Measurements from ENCODE around the gene XPNPEP2. TPM values are rescaled to one million over a fixed set of nuclear protein-coding genes. Genes with fewer than 3 reads are reported as not detected.
A peak's percentile ranks its signal among the peaks of the same experiment; 100 is the strongest.

The XPNPEP2 gene
- polyA plus RNA-seq, 1 donor from 2014 or later = 0.26 TPM

DNA sequence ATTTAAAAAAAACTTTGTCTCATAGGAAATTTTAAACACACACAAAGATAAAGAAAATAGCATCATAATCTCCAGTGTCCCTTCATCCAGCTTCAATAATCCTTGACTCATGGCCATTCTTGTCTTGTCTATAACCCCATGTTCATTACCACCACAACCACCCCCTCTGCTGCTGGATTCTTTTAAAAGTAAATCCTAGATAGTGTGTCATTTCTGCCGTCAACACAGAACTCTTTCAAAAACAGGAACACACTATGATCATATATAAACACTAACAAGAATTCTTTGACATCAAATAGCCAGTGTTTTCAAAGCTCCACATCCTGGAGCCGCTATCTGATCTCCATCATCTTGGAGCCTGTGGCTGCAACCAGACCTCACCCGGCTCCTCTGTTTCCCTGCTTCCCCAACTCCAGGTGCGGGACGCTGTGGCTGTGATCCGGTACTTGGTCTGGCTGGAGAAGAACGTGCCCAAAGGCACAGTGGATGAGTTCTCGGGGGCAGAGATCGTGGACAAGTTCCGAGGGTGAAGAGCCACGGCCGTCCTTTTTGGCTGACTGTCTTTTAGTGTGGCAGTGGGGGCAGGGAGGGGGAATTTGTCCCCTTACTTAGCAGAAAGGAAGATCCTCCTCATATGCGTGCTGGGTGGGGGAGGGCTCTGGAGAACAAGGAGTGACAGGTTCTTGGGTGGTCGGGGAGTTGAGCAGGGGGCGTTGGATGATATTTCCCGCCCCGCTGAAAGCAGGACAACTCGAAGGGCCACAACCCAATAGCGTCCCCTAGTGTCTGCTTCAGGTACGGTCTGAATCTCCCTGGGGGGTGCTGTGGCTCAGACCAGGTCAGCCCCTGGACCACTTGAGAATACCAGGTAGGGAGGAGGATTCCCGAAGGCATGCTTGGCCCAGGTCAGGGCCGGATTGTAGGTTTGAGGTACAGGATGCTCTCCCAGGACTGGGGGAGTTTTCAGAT is 15.6 kb downstream of the XPNPEP2 start:
- Mint-ChIP-seq H3K4me3 (peak overlapping the region in 1 of 4 donors; percentile 56), H3K27ac (peak overlapping the region; percentile 6 to 53 (median 28)), H3K4me1 (peaks cover 18 to 36% (median 28%) of the 10 kb centered on the region in 3 donors), H3K36me3 (no peaks in the 10 kb centered on the region), H3K9me3 (no peaks in the 10 kb centered on the region), H3K27me3 (peaks cover 4% of the 10 kb centered on the region)

DNA sequence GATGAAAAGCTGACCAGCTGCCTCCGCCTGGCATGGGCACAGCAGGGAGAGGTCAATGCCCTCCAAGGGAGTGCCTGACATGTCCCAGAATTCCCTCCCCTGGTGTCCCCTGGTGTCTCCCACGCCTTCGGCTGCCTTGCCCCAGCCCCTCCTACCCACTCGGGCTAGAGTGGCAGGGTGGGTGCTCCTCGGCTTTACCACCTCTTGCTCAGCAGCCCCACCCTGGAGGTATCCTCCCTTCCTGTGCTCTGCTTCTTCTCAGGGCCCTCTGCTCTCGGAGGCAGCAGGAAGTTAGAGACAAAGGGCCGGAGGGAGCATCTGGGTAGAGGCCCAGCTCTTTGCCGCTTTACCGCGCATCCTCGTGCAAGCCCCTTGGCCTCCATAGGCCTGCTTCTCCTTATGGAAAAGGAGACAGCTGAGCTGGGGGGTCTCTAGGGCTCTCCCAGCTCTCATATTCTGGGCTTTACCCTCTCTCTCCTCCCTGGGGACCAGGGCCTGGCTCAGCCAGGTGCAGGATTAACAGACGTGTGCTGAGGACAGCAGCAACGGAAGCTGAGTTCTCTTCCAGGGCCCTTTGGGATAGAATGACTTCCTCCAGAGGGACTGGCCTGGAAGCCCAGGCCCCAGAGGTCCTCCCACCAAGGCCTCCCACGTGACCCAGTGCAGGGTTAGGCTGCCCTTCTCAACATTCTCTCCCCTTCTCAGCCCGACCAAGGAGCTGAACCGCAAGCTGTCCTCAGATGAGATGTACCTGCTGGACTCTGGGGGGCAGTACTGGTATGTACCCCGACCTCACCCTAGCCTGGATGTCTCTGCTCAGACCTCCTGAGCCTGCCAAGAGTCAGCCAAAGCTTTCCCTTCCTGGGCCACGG is 17.2 kb downstream of the XPNPEP2 start:
- H3K36me3 Mint-ChIP-seq = no peaks in the 10 kb centered on the region
- no peaks in the 10 kb centered on the region for H3K9me3 Mint-ChIP-seq
- H3K4me3 Mint-ChIP-seq = peak overlapping the region in 3 of 4 donors; percentile 12 to 81 (median 53)
- H3K4me1 Mint-ChIP-seq = peaks cover 24 to 42% (median 28%) of the 10 kb centered on the region in 3 donors
- H3K27ac Mint-ChIP-seq = peak overlapping the region; percentile 10 to 73 (median 36)
- H3K27me3 Mint-ChIP-seq = peaks cover 3% of the 10 kb centered on the region

GRCh38 chrX:129759576-129760061 is 20.8 kb downstream of the XPNPEP2 start:
- peak overlapping the region in 2 of 3 donors; percentile 33 to 53 for H3K27ac Mint-ChIP-seq
- H3K36me3 Mint-ChIP-seq = no peaks in the 10 kb centered on the region
- H3K4me1 Mint-ChIP-seq = peaks cover 17 to 34% (median 28%) of the 10 kb centered on the region in 3 donors
- H3K9me3 Mint-ChIP-seq = no peaks in the 10 kb centered on the region
- H3K4me3 Mint-ChIP-seq = peak overlapping the region in 2 of 4 donors; percentile 21 to 67
- H3K27me3 Mint-ChIP-seq = peaks cover 2% of the 10 kb centered on the region

DNA sequence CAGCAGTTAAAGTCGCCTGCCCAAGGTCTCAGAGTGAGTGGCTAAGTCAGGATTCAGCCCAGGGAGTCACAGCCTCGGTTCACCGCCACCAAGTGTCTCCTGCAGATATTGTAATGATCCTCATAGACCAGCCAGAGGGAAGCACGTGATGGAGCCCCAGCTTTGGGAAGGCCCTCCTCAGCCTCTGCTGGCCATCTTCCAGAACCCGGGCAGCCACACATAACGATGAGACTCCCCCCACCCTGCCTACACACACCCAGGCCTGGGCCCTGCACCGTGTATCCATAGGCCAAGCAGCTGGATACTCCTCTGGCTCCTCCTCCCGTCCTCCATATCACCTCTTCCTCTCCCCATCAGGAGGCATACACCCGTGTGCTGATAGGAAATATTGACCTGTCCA is 21.4 kb downstream of the XPNPEP2 start:
- no peaks in the 10 kb centered on the region for H3K36me3 Mint-ChIP-seq
- H3K27me3 Mint-ChIP-seq = peaks cover 2% of the 10 kb centered on the region
- H3K9me3 Mint-ChIP-seq = no peaks in the 10 kb centered on the region
- H3K4me1 Mint-ChIP-seq = peaks cover 17 to 31% (median 28%) of the 10 kb centered on the region in 3 donors
- H3K27ac Mint-ChIP-seq = peak overlapping the region in 2 of 3 donors; percentile 53 to 80
- peak overlapping the region in 2 of 4 donors; percentile 47 to 52 for H3K4me3 Mint-ChIP-seq

DNA sequence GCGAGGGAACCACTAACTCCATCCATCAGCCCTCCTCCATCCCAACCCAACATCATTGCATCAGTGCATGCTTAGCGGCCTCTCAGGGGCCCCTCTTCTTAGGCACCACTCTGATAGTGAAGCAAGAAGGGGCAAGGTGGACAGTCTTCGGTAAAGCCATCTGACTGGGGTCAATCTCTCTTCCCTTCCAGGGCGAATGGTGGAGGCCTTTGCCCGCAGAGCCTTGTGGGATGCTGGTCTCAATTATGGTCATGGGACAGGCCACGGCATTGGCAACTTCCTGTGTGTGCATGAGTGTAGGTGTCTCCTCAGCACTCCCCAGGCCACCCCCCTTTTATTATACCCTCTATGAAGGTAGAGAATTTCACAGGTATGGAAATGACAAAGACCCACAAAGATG is 22.2 kb downstream of the XPNPEP2 start:
- Mint-ChIP-seq H3K4me1 (peaks cover 19 to 30% (median 25%) of the 10 kb centered on the region in 3 donors), H3K36me3 (no peaks in the 10 kb centered on the region), H3K27me3 (peaks cover 2% of the 10 kb centered on the region), H3K9me3 (no peaks in the 10 kb centered on the region), H3K4me3 (no peak overlapping the region), H3K27ac (no peak overlapping the region)

GRCh38 chrX:129761596-129761995 is 22.8 kb downstream of the XPNPEP2 start:
- Mint-ChIP-seq H3K4me3 (no peak overlapping the region), H3K27ac (no peak overlapping the region), H3K27me3 (peaks cover 2% of the 10 kb centered on the region), H3K9me3 (no peaks in the 10 kb centered on the region), H3K36me3 (no peaks in the 10 kb centered on the region), H3K4me1 (peaks cover 20 to 25% (median 20%) of the 10 kb centered on the region in 3 donors)

GRCh38 chrX:129762448-129762847 is 23.7 kb downstream of the XPNPEP2 start:
- Mint-ChIP-seq H3K9me3 (no peaks in the 10 kb centered on the region), H3K36me3 (no peaks in the 10 kb centered on the region), H3K4me1 (peaks cover 19 to 24% (median 22%) of the 10 kb centered on the region in 3 donors), H3K27ac (peak overlapping the region in 1 of 3 donors; percentile 64), H3K4me3 (no peak overlapping the region), H3K27me3 (peaks cover 2% of the 10 kb centered on the region)

DNA sequence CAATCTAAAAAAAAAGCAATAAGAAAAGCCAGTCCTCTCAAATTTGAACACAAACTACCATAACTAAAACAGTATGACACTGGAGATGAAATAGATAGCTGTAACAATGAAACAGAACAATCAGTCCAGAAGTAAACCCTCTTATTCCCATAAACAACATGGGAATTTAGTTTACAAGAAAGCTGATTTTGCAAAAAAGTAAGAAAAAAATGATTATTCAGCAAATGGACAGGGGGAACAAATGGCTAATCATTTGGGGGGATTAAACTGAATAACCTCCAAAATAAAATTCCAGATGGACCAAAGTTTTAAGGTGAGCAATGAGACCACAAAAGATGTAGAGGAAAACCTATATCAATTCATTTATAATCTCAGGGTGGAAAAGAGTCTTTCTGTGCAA is 24.9 kb downstream of the XPNPEP2 start:
- no peak overlapping the region for H3K27ac Mint-ChIP-seq
- H3K4me3 Mint-ChIP-seq = no peak overlapping the region
- H3K36me3 Mint-ChIP-seq = no peaks in the 10 kb centered on the region
- no peaks in the 10 kb centered on the region for H3K9me3 Mint-ChIP-seq
- peaks cover 2% of the 10 kb centered on the region for H3K27me3 Mint-ChIP-seq
- H3K4me1 Mint-ChIP-seq = peaks cover 20 to 25% (median 20%) of the 10 kb centered on the region in 3 donors

DNA sequence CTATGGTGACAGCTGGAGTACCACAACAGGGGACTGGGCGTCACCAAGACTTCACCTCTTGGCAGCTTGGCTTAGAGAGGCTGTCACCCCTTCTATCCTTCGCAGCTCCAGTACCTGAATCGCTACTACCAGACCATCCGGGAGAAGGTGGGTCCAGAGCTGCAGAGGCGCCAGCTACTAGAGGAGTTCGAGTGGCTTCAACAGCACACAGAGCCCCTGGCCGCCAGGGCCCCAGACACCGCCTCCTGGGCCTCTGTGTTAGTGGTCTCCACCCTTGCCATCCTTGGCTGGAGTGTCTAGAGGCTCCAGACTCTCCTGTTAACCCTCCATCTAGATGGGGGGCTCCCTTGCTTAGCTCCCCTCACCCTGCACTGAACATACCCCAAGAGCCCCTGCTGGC is 29.4 kb downstream of the XPNPEP2 start:
- H3K27ac Mint-ChIP-seq = peak overlapping the region; percentile 59 to 94 (median 90)

DNA sequence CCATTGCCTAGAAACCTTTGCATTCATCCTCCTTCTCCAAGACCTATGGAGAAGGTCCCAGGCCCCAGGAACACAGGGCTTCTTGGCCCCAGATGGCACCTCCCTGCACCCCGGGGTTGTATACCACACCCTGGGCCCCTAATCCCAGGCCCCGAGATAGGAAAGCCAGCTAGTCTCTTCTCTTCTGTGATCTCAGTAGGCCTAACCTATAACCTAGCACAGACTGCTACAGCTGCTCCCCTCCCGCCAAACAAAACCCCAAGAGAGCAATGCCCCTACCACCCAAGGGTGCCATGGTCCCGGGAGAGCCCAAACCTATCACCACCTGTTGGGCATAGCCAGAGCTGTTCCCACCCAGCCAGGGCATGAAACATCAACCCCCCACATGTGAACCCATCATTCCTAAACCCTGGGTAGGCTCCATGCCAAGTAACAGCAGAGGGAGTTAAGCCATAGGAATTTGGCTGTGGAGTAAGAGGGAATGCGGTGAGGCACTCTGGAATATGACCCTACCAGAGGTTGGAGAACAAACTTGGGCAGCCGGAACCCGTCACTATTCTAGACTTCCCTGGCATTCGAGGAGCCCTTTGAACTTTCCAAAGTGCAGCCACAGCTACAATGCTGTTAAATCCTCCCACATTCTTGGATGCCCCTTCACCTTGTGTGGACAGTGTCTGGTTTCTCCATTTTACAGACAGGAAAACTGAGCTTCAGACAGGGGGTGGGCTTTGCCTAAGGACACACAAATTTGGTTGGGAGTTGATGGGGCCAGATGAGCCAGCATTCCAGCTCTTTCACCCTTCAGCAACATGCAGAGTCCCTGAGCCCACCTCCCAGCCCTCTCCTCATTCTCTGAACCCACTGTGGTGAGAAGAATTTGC is 30.0 kb downstream of the XPNPEP2 start:
- H3K27ac Mint-ChIP-seq = peak overlapping the region; percentile 90 to 94 (median 90)
- no peaks in the 10 kb centered on the region for H3K36me3 Mint-ChIP-seq
- H3K4me1 Mint-ChIP-seq = peaks cover 41 to 49% (median 43%) of the 10 kb centered on the region in 3 donors
- peaks cover 4% of the 10 kb centered on the region for H3K27me3 Mint-ChIP-seq
- H3K9me3 Mint-ChIP-seq = no peaks in the 10 kb centered on the region
- peak overlapping the region in 3 of 4 donors; percentile 58 to 72 (median 66) for H3K4me3 Mint-ChIP-seq

More for the DNA sequence above, 29.4 kb downstream of the XPNPEP2 start:
- H3K27me3 Mint-ChIP-seq = peaks cover 4% of the 10 kb centered on the region
- peak overlapping the region in 3 of 4 donors; percentile 25 to 58 (median 42) for H3K4me3 Mint-ChIP-seq
- no peaks in the 10 kb centered on the region for H3K36me3 Mint-ChIP-seq
- H3K4me1 Mint-ChIP-seq = peaks cover 39 to 47% (median 41%) of the 10 kb centered on the region in 3 donors
- no peaks in the 10 kb centered on the region for H3K9me3 Mint-ChIP-seq

DNA sequence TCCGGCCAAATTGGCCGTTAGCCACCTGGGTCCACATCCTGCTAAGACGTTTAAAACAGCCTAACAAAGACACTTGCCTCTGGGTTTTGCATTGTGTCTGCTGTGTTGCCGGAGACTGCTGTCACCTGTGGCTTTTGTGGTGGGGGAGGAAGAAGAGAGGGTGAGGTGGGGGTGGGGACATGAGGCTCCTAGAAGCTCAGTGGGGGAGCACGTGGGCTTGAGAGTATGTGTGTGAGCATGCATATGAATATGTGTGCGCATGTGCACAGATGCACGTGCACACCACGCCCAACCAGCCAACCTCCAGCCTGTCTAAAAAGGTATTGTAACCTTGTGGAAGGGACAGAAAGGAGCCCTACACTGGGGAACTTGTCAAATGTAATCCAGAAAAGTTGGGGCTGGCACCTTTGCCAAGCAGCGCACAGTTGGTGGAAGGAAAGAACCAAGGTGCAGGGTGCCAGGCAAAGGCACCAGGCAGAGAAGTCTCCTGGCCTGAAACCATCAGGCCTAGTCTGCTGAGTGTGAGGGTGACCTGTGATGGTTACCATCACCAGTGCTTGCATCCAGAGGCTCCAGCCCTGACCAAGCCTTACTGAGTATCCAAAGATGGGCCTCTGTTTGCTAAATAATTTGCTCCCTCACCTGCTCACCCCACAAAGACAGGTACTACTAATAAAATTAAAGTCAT is 30.8 kb downstream of the XPNPEP2 start:
- Mint-ChIP-seq H3K4me1 (peaks cover 46 to 55% (median 50%) of the 10 kb centered on the region in 3 donors), H3K4me3 (peak overlapping the region; percentile 17 to 72 (median 59)), H3K27me3 (peaks cover 2% of the 10 kb centered on the region), H3K36me3 (no peaks in the 10 kb centered on the region), H3K9me3 (no peaks in the 10 kb centered on the region), H3K27ac (peak overlapping the region; percentile 85 to 94 (median 90))

DNA sequence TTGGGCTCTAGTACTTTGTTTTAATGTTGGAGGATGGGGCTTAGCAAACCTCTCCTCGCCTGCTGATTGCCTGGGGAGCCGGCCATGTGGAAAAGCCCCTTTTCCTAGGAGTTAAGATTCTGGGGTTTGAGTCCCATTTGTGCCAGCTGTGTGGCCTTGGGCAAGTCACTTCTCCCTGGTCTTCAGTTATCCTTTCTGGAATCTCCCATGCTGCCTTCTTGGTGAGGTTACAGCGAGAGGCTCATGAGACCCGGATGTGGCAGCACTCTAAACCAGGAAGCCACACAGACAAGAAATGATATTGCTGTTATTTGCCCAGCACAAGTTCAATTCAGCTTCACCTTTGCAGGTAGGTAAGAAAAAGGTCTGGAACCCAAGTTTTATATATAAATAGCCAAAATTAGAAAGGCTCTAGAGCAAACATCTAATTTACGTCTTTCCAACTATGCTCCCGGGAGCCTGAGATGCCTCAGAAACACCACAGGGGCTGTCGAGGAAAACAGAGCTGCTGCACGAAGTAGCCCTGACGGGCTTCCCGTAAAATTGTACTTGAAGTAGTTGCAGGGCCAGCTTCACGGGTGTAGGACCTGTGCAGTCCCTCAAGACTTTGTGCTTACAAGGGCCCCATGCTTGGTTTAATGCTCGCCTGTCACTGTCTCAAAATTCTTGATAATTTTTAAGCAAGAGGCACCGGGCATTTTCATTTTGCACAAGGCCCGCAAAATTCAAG is 32.7 kb downstream of the XPNPEP2 start:
- Mint-ChIP-seq H3K9me3 (no peaks in the 10 kb centered on the region), H3K36me3 (no peaks in the 10 kb centered on the region), H3K27me3 (peaks cover 2% of the 10 kb centered on the region), H3K4me1 (peaks cover 49 to 65% (median 64%) of the 10 kb centered on the region in 3 donors), H3K4me3 (peak overlapping the region in 2 of 4 donors; percentile 74 to 84), H3K27ac (peak overlapping the region; percentile 78 to 99 (median 88))
